Activated naive CD4-positive, alpha-beta T cell treated with anti-CD3 and anti-CD28 coated beads, Interleukin-2, amount 10 ng/mL, durations not matched to agents 7 days and 5 days (primary cell): Measurements from ENCODE around the gene EDEM1.

Experiments
- CTCF ChIA-PET: fragments of 350-600 bp; sonication (Branson Sonifier 250); formaldehyde crosslinking; loops from one replicate; lab custom pipeline; 2021; ENCODE audit warnings: antibody characterized with exemption; lab: Charles Lee
- DNase-seq: peaks from one replicate; pipeline ENCODE4 v3.0.0-alpha.2; 2020
- H3K27ac Mint-ChIP-seq: one replicate; pipeline ENCODE4 v1.8.0; 2021; ENCODE audit warnings: mild to moderate bottlenecking, moderate library complexity, mixed read lengths
- H3K27me3 Mint-ChIP-seq: one replicate; pipeline ENCODE4 v1.8.0; 2021; ENCODE audit warnings: mild to moderate bottlenecking, mixed read lengths
- H3K36me3 Mint-ChIP-seq: one replicate; pipeline ENCODE4 v1.8.0; 2021; ENCODE audit warnings: mixed read lengths
- H3K4me1 Mint-ChIP-seq: one replicate; pipeline ENCODE4 v1.8.0; 2021; ENCODE audit warnings: mixed read lengths
- H3K4me3 Mint-ChIP-seq: one replicate; pipeline ENCODE4 v1.8.0; 2021; ENCODE audit warnings: mild to moderate bottlenecking, moderate library complexity, mixed read lengths
- H3K9me3 Mint-ChIP-seq: one replicate; pipeline ENCODE4 v1.8.0; 2021; ENCODE audit warnings: mixed read lengths

EDEM1 gene

GRCh38 chr3:5264896-5265770, 77.6 kb downstream of the EDEM1 start:
- no peaks in the 10 kb centered on the region for H3K27me3 Mint-ChIP-seq
- CTCF ChIA-PET: no interaction called here
- H3K4me1 Mint-ChIP-seq: peaks cover 7% of the 10 kb centered on the region
- DNase-seq: no peak
- no peak overlapping the region for H3K4me3 Mint-ChIP-seq
- no peaks in the 10 kb centered on the region for H3K9me3 Mint-ChIP-seq
- no peak overlapping the region for H3K27ac Mint-ChIP-seq
- H3K36me3 Mint-ChIP-seq: no peaks in the 10 kb centered on the region

DNA sequence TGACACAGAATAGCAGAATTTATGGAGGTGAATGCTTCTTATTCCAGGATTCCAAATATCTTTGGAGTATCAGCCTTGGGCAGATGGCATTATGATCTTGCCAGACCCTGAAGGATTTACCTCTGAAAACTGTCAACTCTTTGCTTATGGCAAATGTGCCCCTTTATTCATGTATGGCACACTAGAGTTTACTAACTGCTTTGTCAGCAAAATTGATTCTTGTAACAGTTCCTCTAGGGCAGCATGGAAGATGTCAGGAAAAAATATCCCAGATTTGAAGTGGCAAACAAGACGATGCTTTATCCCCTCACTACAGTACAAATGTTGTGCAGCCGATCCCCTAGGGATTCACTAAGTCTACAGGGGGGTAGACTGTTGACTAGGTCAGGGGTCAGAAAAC, 79.7 kb downstream of the EDEM1 start:
- Mint-ChIP-seq H3K9me3 (no peaks in the 10 kb centered on the region), H3K27ac (no peak overlapping the region), H3K4me1 (no peaks in the 10 kb centered on the region), H3K36me3 (no peaks in the 10 kb centered on the region), H3K4me3 (no peak overlapping the region), H3K27me3 (no peaks in the 10 kb centered on the region)
- CTCF ChIA-PET: no interaction called here
- no peak for DNase-seq

- Mint-ChIP-seq H3K27me3 (no peaks in the 10 kb centered on the region), H3K9me3 (no peaks in the 10 kb centered on the region), H3K4me3 (no peak overlapping the region), H3K4me1 (no peaks in the 10 kb centered on the region), H3K27ac (no peak overlapping the region), H3K36me3 (no peaks in the 10 kb centered on the region)
- CTCF ChIA-PET: no interaction called here
- no peak for DNase-seq
These were observed 80.4 kb downstream of the EDEM1 start for GRCh38 chr3:5267889-5268288.
